Stomach (tissue), 9 donors: ENCODE data around the gene SSTR5. TPM values are rescaled to one million over a fixed set of nuclear protein-coding genes. Genes with fewer than 3 reads are reported as not detected.

Experiments used
- DNase-seq, 2 donors: peaks; one replicate each; pipeline versions ENCODE4 v3.0.0 to v3.0.0-alpha.2; 2013 to 2019
- H3K27ac ChIP-seq, 5 donors: fragments of 200-600 bp in 4 of 5; sonication (generic) in 4 of 5; one replicate each; pipeline ENCODE4 v1.5.1; 2013 to 2019; ENCODE audit warnings: mild to moderate bottlenecking in 1 of 5, moderate library complexity in 1 of 5
- H3K27me3 ChIP-seq, 3 donors: fragments of 200-600 bp; sonication (generic); one replicate each; pipeline ENCODE4 v1.5.1; 2017 to 2019; ENCODE audit warnings: mixed run types in 1 of 3
- H3K36me3 ChIP-seq, 4 donors: fragments of 200-600 bp; sonication (generic); 1 replicate in 3 of 4; 2 replicates in 1 of 4; pipeline ENCODE4 v1.5.1; 2016 to 2019
- H3K4me1 ChIP-seq, 4 donors: fragments of 200-600 bp; sonication (generic); one replicate each; pipeline ENCODE4 v1.5.1; 2016 to 2019
- H3K4me3 ChIP-seq, 4 donors: fragments of 200-600 bp; sonication (generic) in 3 of 4; one replicate each; pipeline ENCODE4 v1.5.1; 2016 to 2019; ENCODE audit warnings: mild to moderate bottlenecking in 1 of 4
- H3K9me3 ChIP-seq, 4 donors: fragments of 200-600 bp; sonication (generic); one replicate each; pipeline ENCODE4 v1.5.1; 2016 to 2019
- CTCF ChIP-seq, 7 experiments: fragments of 450-650 bp in 4 of 7; fragments of 200-600 bp in 3 of 7; sonication (generic) in 3 of 7; IDR thresholded peaks; one replicate each; pipeline ENCODE4 v1.5.1; 2016 to 2019; ENCODE audit warnings: antibody characterized with exemption in 7 of 7, control low read depth in 2 of 7, mild to moderate bottlenecking in 1 of 7
- EP300 ChIP-seq: sonication (generic); formaldehyde crosslinking; IDR thresholded peaks from one replicate; pipeline ENCODE4 v1.6.1; 2017; ENCODE audit warnings: antibody characterized with exemption
- POLR2A ChIP-seq, 4 donors: fragments of 450-650 bp; IDR thresholded peaks; one replicate each; pipeline ENCODE4 v1.6.1; 2016; ENCODE audit warnings: antibody characterized with exemption in 4 of 4, control low read depth in 2 of 4, mild to moderate bottlenecking in 1 of 4, moderate library complexity in 1 of 4
- POLR2AphosphoS5 ChIP-seq, 3 donors: sonication (generic); formaldehyde crosslinking; IDR thresholded peaks; one replicate each; pipeline ENCODE4 v1.6.1; 2016; ENCODE audit warnings: antibody characterized with exemption in 3 of 3
- WGBS, 5 donors: extraction: QIAGEN DNeasy Blood & Tissue Kit in 3 of 5; methylation state at CpG; one replicate each; pipeline versions ENCODE4 v1.1.5 to v1.1.7; 2013 to 2018; 5-methylcytosine and 5-hydroxymethylcytosine counted together
- intact Hi-C: fragments of 100-400 bp; cut with DNase I; formaldehyde crosslinking; loops from one replicate; pipeline ENCODE4 v1.15.1; 2023; ENCODE audit warnings: low total_unique reads
- polyA plus RNA-seq, 3 donors: library from polyadenylated mRNA; stranded (reverse); fragments of 200-250 nt; gene quantifications; one replicate each; pipeline ENCODE4 v1.2.3, GENCODE V29; 2013
- total RNA-seq, 5 donors: library from RNA; depleted of rRNA; stranded (reverse); fragments of >200 nt; gene quantifications; one replicate each; pipeline versions ENCODE4 v1.1.0 to v1.2.3, GENCODE V29; 2014 to 2016
- donor health status: healthy with polysubstance abuse.
- donor health status: Bipolar disorder and iron deficiency.
- donor health status: healthy.

Gene SSTR5
- total and polyA plus RNA-seq, 8 donors, result 0.13 TPM; not detected in 7

GRCh38 chr16:1070084-1070863 is 2.3 kb upstream of the SSTR5 start:
- WGBS, 5 donors, result 22 to 29% (median 23%) methylated on average over 18 to 32 of the region's 32 CpGs
- intact Hi-C loops, result no loop called here
- H3K27me3 ChIP-seq, result peaks cover 38 to 100% (median 98%) of the 10 kb centered on the region in 3 donors

GRCh38 chr16:1070864-1071408 is 1.6 kb upstream of the SSTR5 start:
- intact Hi-C loops, result no loop called here
- no peak for DNase-seq
- Histone ChIP-seq H3K4me3 (no peak overlapping the region), H3K27me3 (peaks cover 40 to 100% (median 95%) of the 10 kb centered on the region in 3 donors), H3K4me1 (peaks cover 0 to 27% (median 4%) of the 10 kb centered on the region in 4 donors), H3K27ac (no peak overlapping the region), H3K36me3 (no peaks in the 10 kb centered on the region), H3K9me3 (no peaks in the 10 kb centered on the region)
- WGBS, 5 donors, result 17 to 38% (median 33%) methylated on average over 9 to 16 of the region's 16 CpGs
- no peak for TF ChIP-seq POLR2AphosphoS5 (IDR thresholded peaks at IDR 0.05)
- no peak for TF ChIP-seq POLR2A (IDR thresholded peaks at IDR 0.05)
- no peak for TF ChIP-seq EP300
- TF ChIP-seq CTCF (IDR thresholded peaks at IDR 0.05), result no peak

More at GRCh38 chr16:1070084-1070863, 2.3 kb upstream of the SSTR5 start:
- DNase-seq, result no peak
- H3K27ac ChIP-seq, result no peak overlapping the region
- TF ChIP-seq POLR2AphosphoS5 (IDR thresholded peaks at IDR 0.05) (no peak), EP300 (no peak), POLR2A (IDR thresholded peaks at IDR 0.05) (no peak), CTCF (IDR thresholded peaks at IDR 0.05) (no peak)
- H3K4me3 ChIP-seq, result no peak overlapping the region
- H3K4me1 ChIP-seq, result peaks cover 0 to 27% (median 4%) of the 10 kb centered on the region in 4 donors
- no peaks in the 10 kb centered on the region for H3K36me3 ChIP-seq
- no peaks in the 10 kb centered on the region for H3K9me3 ChIP-seq

- TF ChIP-seq POLR2A (IDR thresholded peaks at IDR 0.05) (no peak), EP300 (no peak), POLR2AphosphoS5 (IDR thresholded peaks at IDR 0.05) (no peak), CTCF (IDR thresholded peaks at IDR 0.05) (no peak)
- intact Hi-C loops, result no loop called here
- no peak overlapping the region for H3K4me3 ChIP-seq
- WGBS, 5 donors, result 0 to 9% (median 6%) methylated on average over 11 to 30 of the region's 30 CpGs
- DNase-seq, result no peak
- no peaks in the 10 kb centered on the region for H3K9me3 ChIP-seq
- H3K27ac ChIP-seq, result no peak overlapping the region
- no peaks in the 10 kb centered on the region for H3K36me3 ChIP-seq
- H3K27me3 ChIP-seq, result peaks cover 40 to 100% (median 92%) of the 10 kb centered on the region in 3 donors
- peaks cover 0 to 29% (median 6%) of the 10 kb centered on the region in 4 donors for H3K4me1 ChIP-seq
Observed at GRCh38 chr16:1071561-1072225, 854 bp upstream of the SSTR5 start.

GRCh38 chr16:1073262-1073558 is 663 bp downstream of the SSTR5 start:
- Histone ChIP-seq H3K9me3 (no peaks in the 10 kb centered on the region), H3K4me1 (peaks cover 4 to 44% (median 17%) of the 10 kb centered on the region in 4 donors), H3K27ac (no peak overlapping the region), H3K36me3 (no peaks in the 10 kb centered on the region), H3K4me3 (no peak overlapping the region), H3K27me3 (peaks cover 44 to 100% (median 90%) of the 10 kb centered on the region in 3 donors)
- intact Hi-C loops, result no loop called here
- no peak for TF ChIP-seq EP300
- no peak for TF ChIP-seq POLR2A (IDR thresholded peaks at IDR 0.05)
- no peak for TF ChIP-seq POLR2AphosphoS5 (IDR thresholded peaks at IDR 0.05)
- no peak for TF ChIP-seq CTCF (IDR thresholded peaks at IDR 0.05)
- DNase-seq, result no peak
- WGBS, 5 donors, result 68 to 73% (median 70%) methylated on average over 5 to 13 of the region's 13 CpGs
